Motor neuron (in vitro differentiated cells): ENCODE results near the gene AKR1B1. TPM values are rescaled to one million over a fixed set of nuclear protein-coding genes. Genes with fewer than 3 reads are reported as not detected.
"Not testable (repeated sequence)": the region's sequence is repeated elsewhere in the genome, so short reads cannot be mapped to it uniquely, and the experiment has no call there.

Source experiments
- ATAC-seq, 8 experiments: fragments of 200-7000 bp; cut with Tn5 transposase; replicated peaks in 6 of 8; 2 replicates each; pipeline ENCODE4 v1.8.0; 2021; ENCODE audit warnings: mild to moderate bottlenecking in 8 of 8, moderate library complexity in 8 of 8
- H3K27ac ChIP-seq, 2 donors: fragments of 250-450 bp; sonication (Bioruptor Pico); 2 replicates each; pipeline ENCODE4 v1.9.0; 2021; ENCODE audit warnings: antibody characterized with exemption in 2 of 2, mild to moderate bottlenecking in 2 of 2, moderate library complexity in 1 of 2
- H3K4me1 ChIP-seq, 2 donors: fragments of 250-450 bp; sonication (Bioruptor Pico); replicated peaks in 1 of 2; 2 replicates each; pipeline ENCODE4 v1.6.1; 2021; ENCODE audit warnings: antibody characterized with exemption in 2 of 2, mild to moderate bottlenecking in 2 of 2, moderate library complexity in 1 of 2
- H3K4me3 ChIP-seq, 5 donors: fragments of 250-450 bp; sonication (Bioruptor Pico); 2 replicates each; pipeline ENCODE4 v1.9.0; 2021; ENCODE audit warnings: antibody characterized with exemption in 5 of 5, mild to moderate bottlenecking in 5 of 5, moderate library complexity in 4 of 5
- WGBS, 10 experiments: fragments of 450-650 bp; shearing (Covaris generic); methylation state at CpG; one replicate each; pipeline ENCODE4 v1.0.0; 2022; 5-methylcytosine and 5-hydroxymethylcytosine counted together
- in situ Hi-C, 9 experiments: fragments of 400-800 bp; cut with MboI; loops; one replicate each; pipeline ENCODE4 v1.15.0; 2021; ENCODE audit warnings: low sequenced_read_pairs in 9 of 9, low pct_unique_long_range_greater_than_20kb in 2 of 9; ENCODE audit not compliant: unreplicated experiment in 9 of 9
- total RNA-seq, 8 experiments: library from RNA; unstranded; fragments of 300-600 nt; gene quantifications; 2 replicates each; pipeline versions ENCODE4 v1.2.3 to v1.2.4, GENCODE V29; 2022

The AKR1B1 gene
- 100 to 1,000 TPM in 1 of 8 experiments, 10 to 100 TPM in 7; 33.7 to 104 (median 46.1) TPM for total RNA-seq

GRCh38 chr7:134458806-134459698 is at the start of gene AKR1B1:
TSS of gene AKR1B1 (minus strand) at chr7:134459100. CDS start at chr7:134459062, 38 bp downstream.
- in situ Hi-C loops = no loop called here
- Histone ChIP-seq H3K4me3 (peak within 1 kb of the TSS; percentile 50 to 98 (median 77)), H3K4me1 (peaks cover 4 to 5% of the 10 kb centered on the region in 2 donors), H3K27ac (peak within 1 kb of the TSS in 1 of 2 donors; percentile 43)
- 0 to 40% (median 7%) methylated on average over 1 to 11 of the region's 61 CpGs; no CpG with 5 or more reads in 2 of the 10 experiments for WGBS, 10 experiments
- peak; percentile 95 to 98 (median 96) for ATAC-seq

GRCh38 chr7:134505856-134506255 is 47.0 kb upstream of the AKR1B1 start:
- WGBS, 10 experiments = 0 to 88% (median 53%) methylated on average over 1 to 4 of the region's 4 CpGs; no CpG with 5 or more reads in 4 of the 10 experiments

GRCh38 chr7:134504660-134505164 is 45.8 kb upstream of the AKR1B1 start:
- WGBS, 10 experiments = 40 to 100% (median 85%) methylated on average over 1 to 3 of the region's 3 CpGs; no CpG with 5 or more reads in 4 of the 10 experiments
- Histone ChIP-seq H3K4me3 (no peak overlapping the region), H3K4me1 (no peaks in the 10 kb centered on the region), H3K27ac (no peak overlapping the region)
- in situ Hi-C loops = loop anchor here in 2 of 9 experiments (10.0 to 25.0 kb wide), 2 partner anchors 60 to 108 kb away; no protein-coding TSS in a partner anchor
- ATAC-seq = no peak

More at GRCh38 chr7:134505856-134506255, 47.0 kb upstream of the AKR1B1 start:
- Histone ChIP-seq H3K27ac (no peak overlapping the region), H3K4me1 (no peaks in the 10 kb centered on the region), H3K4me3 (no peak overlapping the region)
- in situ Hi-C loops = loop anchor here in 2 of 9 experiments (10.0 to 25.0 kb wide), 2 partner anchors 61 to 106 kb away; no protein-coding TSS in a partner anchor
- ATAC-seq = no peak

- H3K4me1 ChIP-seq = no peaks in the 10 kb centered on the region
- in situ Hi-C loops = loop anchor here in 2 of 9 experiments (10.0 to 25.0 kb wide), 2 partner anchors 58 to 110 kb away; no protein-coding TSS in a partner anchor
- no peak overlapping the region for H3K27ac ChIP-seq
- no peak overlapping the region for H3K4me3 ChIP-seq
- WGBS, 10 experiments = 1 to 98% (median 53%) methylated on average over 1 to 3 of the region's 3 CpGs; no CpG with 5 or more reads in 2 of the 10 experiments
- peak in 2 of 8 experiments; percentile 67 to 79 for ATAC-seq
Measured at GRCh38 chr7:134502463-134503371, 43.8 kb upstream of the AKR1B1 start.

GRCh38 chr7:134500982-134501381 is 42.1 kb upstream of the AKR1B1 start:
- no peak overlapping the region for H3K27ac ChIP-seq
- H3K4me1 ChIP-seq = no peaks in the 10 kb centered on the region
- WGBS, 10 experiments = 40 to 80% (median 73%) methylated on average over 2 to 5 of the region's 5 CpGs; no CpG with 5 or more reads in 1 of the 10 experiments
- no peak for ATAC-seq
- H3K4me3 ChIP-seq = no peak overlapping the region
- in situ Hi-C loops = loop anchor here in 2 of 9 experiments (10.0 to 25.0 kb wide), 2 partner anchors 56 to 111 kb away; no protein-coding TSS in a partner anchor

- 70 to 100% (median 80%) methylated on average over 1 to 2 of the region's 2 CpGs; no CpG with 5 or more reads in 3 of the 10 experiments for WGBS, 10 experiments
- Histone ChIP-seq H3K4me1 (no peaks in the 10 kb centered on the region), H3K4me3 (no peak overlapping the region), H3K27ac (no peak overlapping the region)
- no peak for ATAC-seq
- in situ Hi-C loops = loop anchor here in 2 of 9 experiments (10.0 to 25.0 kb wide), 2 partner anchors 56 to 112 kb away; no protein-coding TSS in a partner anchor
Measured at GRCh38 chr7:134500406-134500805, 41.5 kb upstream of the AKR1B1 start.

GRCh38 chr7:134495546-134495945 is 36.6 kb upstream of the AKR1B1 start:
- H3K4me1 ChIP-seq = no peaks in the 10 kb centered on the region
- no peak for ATAC-seq
- in situ Hi-C loops = no loop called here
- H3K27ac ChIP-seq = no peak overlapping the region
- WGBS, 10 experiments = 0 to 100% (median 83%) methylated on average over 1 of the region's 1 CpG; no CpG with 5 or more reads in 2 of the 10 experiments
- no peak overlapping the region for H3K4me3 ChIP-seq

- in situ Hi-C loops = no loop called here
- WGBS, 10 experiments = 0 to 100% (median 54%) methylated on average over 1 to 2 of the region's 2 CpGs; no CpG with 5 or more reads in 2 of the 10 experiments
- Histone ChIP-seq H3K4me1 (no peaks in the 10 kb centered on the region), H3K27ac (no peak overlapping the region), H3K4me3 (no peak overlapping the region)
- no peak for ATAC-seq
Measured at GRCh38 chr7:134493091-134493490, 34.2 kb upstream of the AKR1B1 start.

GRCh38 chr7:134487721-134488120 is 28.8 kb upstream of the AKR1B1 start:
- ATAC-seq, H3K27ac ChIP-seq, H3K4me1 ChIP-seq, in situ Hi-C loops, H3K4me3 ChIP-seq: not testable (repeated sequence)
- WGBS, 10 experiments = 17 to 80% (median 44%) methylated on average over 1 to 4 of the region's 4 CpGs; no CpG with 5 or more reads in 4 of the 10 experiments

GRCh38 chr7:134485203-134485602 is 26.3 kb upstream of the AKR1B1 start:
- H3K27ac ChIP-seq = no peak overlapping the region
- in situ Hi-C loops = no loop called here
- ATAC-seq = no peak
- H3K4me3 ChIP-seq = no peak overlapping the region
- H3K4me1 ChIP-seq = peaks cover 0 to 8% of the 10 kb centered on the region in 2 donors
- WGBS, 10 experiments = 17 to 98% (median 89%) methylated on average over 1 to 6 of the region's 6 CpGs; no CpG with 5 or more reads in 2 of the 10 experiments

- ATAC-seq = peak in 1 of 8 experiments; percentile 12
- no peak overlapping the region for H3K27ac ChIP-seq
- no peak overlapping the region for H3K4me3 ChIP-seq
- H3K4me1 ChIP-seq = peaks cover 0 to 12% of the 10 kb centered on the region in 2 donors
- in situ Hi-C loops = no loop called here
- WGBS, 10 experiments = 89 to 100% (median 100%) methylated on average over 1 to 2 of the region's 2 CpGs; no CpG with 5 or more reads in 4 of the 10 experiments
Measured at GRCh38 chr7:134483296-134483695, 24.4 kb upstream of the AKR1B1 start.

GRCh38 chr7:134482858-134483257 is 24.0 kb upstream of the AKR1B1 start:
- no peak overlapping the region for H3K27ac ChIP-seq
- no peak overlapping the region for H3K4me3 ChIP-seq
- in situ Hi-C loops = no loop called here
- peaks cover 0 to 12% of the 10 kb centered on the region in 2 donors for H3K4me1 ChIP-seq
- no peak for ATAC-seq
